ENCODE data around the gene TES.

GRCh38 chr7:116211913-116212596, 1.7 kb downstream of the TES start:
- no peak for TF ChIP-seq CTCF (IDR thresholded peaks at IDR 0.05; ENCODE audit: insufficient read depth, low read length)
- no peak for TF ChIP-seq REST (IDR thresholded peaks at IDR 0.05; ENCODE audit: insufficient replicate concordance, low read depth)
- no peak for TF ChIP-seq GABPA (IDR thresholded peaks at IDR 0.05; ENCODE audit: low read depth)
- TF ChIP-seq POLR2AphosphoS5 (IDR thresholded peaks at IDR 0.05; ENCODE audit: low read depth), result no peak
